ENCODE data around the gene RNF113B. TPM values are rescaled to one million over a fixed set of nuclear protein-coding genes. Genes with fewer than 3 reads are reported as not detected.

The RNF113B gene
- total RNA-seq, 1 donor from 2014 or later = not detected

DNA sequence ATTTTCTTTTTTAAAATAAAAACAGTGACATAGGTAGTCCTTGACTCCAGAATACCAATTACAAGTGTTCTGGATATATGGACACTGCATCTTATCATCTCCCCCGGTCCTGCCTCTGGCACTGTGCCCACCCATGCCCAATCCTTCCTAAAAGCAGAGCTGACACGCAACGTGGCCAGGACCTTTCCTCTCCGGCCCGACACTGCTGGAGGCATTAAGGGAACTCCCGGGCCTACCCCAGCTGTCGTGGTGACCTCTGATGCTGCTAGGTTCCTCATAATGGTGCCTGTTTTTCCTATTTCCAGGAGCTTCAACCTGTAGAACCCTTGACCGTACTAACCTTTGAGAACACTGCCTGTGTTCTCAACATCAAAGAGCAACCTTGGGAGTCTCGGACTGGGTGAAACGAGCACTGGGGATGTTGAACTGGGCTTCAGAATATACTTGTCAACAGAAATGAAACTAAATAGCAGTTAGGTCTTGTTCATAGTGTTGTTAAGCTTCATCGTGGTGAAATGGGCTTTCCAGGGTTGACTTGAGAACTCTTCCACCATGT, 13.9 kb upstream of the RNF113B start:
- intact Hi-C loops (cut with micrococcal nuclease) = no loop called here
- TF ChIP-seq CTCF (IDR thresholded peaks at IDR 0.05; ENCODE audit: borderline replicate concordance) = no peak
- Histone ChIP-seq H3K36me3 (no peaks in the 10 kb centered on the region), H3K4me1 (peaks cover 35% of the 10 kb centered on the region), H3K4me3 (no peak overlapping the region), H3K27ac (replicated peaks) (no peak overlapping the region), H3K9me3 (replicated peaks) (no peaks in the 10 kb centered on the region), H3K27me3 (ENCODE audit: low read depth) (no peaks in the 10 kb centered on the region)
- DNase-seq = no peak

- H3K4me3 ChIP-seq = no peak overlapping the region
- no peaks in the 10 kb centered on the region for H3K36me3 ChIP-seq
- peaks cover 35% of the 10 kb centered on the region for H3K4me1 ChIP-seq
- intact Hi-C loops (cut with micrococcal nuclease) = no loop called here
- H3K27me3 ChIP-seq (ENCODE audit: low read depth) = no peaks in the 10 kb centered on the region
- H3K27ac ChIP-seq (replicated peaks) = no peak overlapping the region
- peak; percentile 41 for DNase-seq
- no peaks in the 10 kb centered on the region for H3K9me3 ChIP-seq (replicated peaks)
- TF ChIP-seq CTCF (IDR thresholded peaks at IDR 0.05; ENCODE audit: borderline replicate concordance) = no peak
Measured at GRCh38 chr13:98189841-98190505, 12.9 kb upstream of the RNF113B start.

- DNase-seq = no peak
- no peaks in the 10 kb centered on the region for H3K36me3 ChIP-seq
- intact Hi-C loops (cut with micrococcal nuclease) = no loop called here
- TF ChIP-seq CTCF (IDR thresholded peaks at IDR 0.05; ENCODE audit: borderline replicate concordance) = no peak
- no peak overlapping the region for H3K27ac ChIP-seq (replicated peaks)
- no peaks in the 10 kb centered on the region for H3K27me3 ChIP-seq (ENCODE audit: low read depth)
- peaks cover 35% of the 10 kb centered on the region for H3K4me1 ChIP-seq
- no peaks in the 10 kb centered on the region for H3K9me3 ChIP-seq (replicated peaks)
- no peak overlapping the region for H3K4me3 ChIP-seq
Measured at GRCh38 chr13:98188544-98189166, 11.6 kb upstream of the RNF113B start.

DNA sequence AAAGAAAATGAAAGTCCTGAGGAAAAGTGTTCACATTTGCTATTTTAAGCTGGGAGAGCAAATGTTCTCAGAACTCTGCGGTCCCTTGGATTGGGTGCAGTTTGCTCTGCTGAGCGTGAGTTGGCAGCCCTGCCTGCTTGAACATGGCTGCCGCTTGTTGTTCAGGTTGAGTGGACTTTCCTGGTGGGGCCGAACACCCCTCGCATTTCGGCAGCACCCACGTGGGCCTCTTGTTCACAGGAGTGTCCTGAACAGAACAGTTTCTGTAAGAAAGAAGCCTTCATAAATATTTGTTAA, 10.8 kb upstream of the RNF113B start:
- Histone ChIP-seq H3K4me3 (no peak overlapping the region), H3K4me1 (peaks cover 35% of the 10 kb centered on the region), H3K36me3 (no peaks in the 10 kb centered on the region), H3K27ac (replicated peaks) (peak overlapping the region; percentile 45), H3K27me3 (ENCODE audit: low read depth) (no peaks in the 10 kb centered on the region), H3K9me3 (replicated peaks) (no peaks in the 10 kb centered on the region)
- intact Hi-C loops (cut with micrococcal nuclease) = no loop called here
- DNase-seq = no peak
- TF ChIP-seq CTCF (IDR thresholded peaks at IDR 0.05; ENCODE audit: borderline replicate concordance) = no peak

- no peak for TF ChIP-seq CTCF (IDR thresholded peaks at IDR 0.05; ENCODE audit: borderline replicate concordance)
- Histone ChIP-seq H3K36me3 (no peaks in the 10 kb centered on the region), H3K4me3 (no peak overlapping the region), H3K9me3 (replicated peaks) (no peaks in the 10 kb centered on the region), H3K27ac (replicated peaks) (peak overlapping the region; percentile 45), H3K27me3 (ENCODE audit: low read depth) (no peaks in the 10 kb centered on the region), H3K4me1 (peaks cover 35% of the 10 kb centered on the region)
- DNase-seq = no peak
- intact Hi-C loops (cut with micrococcal nuclease) = no loop called here
Measured at GRCh38 chr13:98187155-98187964, 10.3 kb upstream of the RNF113B start.

Measured in left ventricle myocardium inferior (tissue), 1 donor.